Activated CD4-positive, alpha-beta T cell treated with anti-CD3 and anti-CD28 coated beads, Interleukin-2, Interleukin-4, amounts not matched to agents 100 ng/mL and 50 ng/mL, durations not matched to agents 16 hours and 8 hours (primary cell): Measurements from ENCODE around the gene COPG1.
"Not testable (repeated sequence)": the region's sequence is repeated elsewhere in the genome, so short reads cannot be mapped to it uniquely, and the experiment has no call there.

Experiments used
- DNase-seq: peaks from one replicate; pipeline ENCODE4 v3.0.0-alpha.2; 2020; ENCODE audit warnings: low spot score

Gene COPG1

GRCh38 chr3:129245141-129245540 lies 4.3 kb upstream of the COPG1 start:
- no peak for DNase-seq

DNA sequence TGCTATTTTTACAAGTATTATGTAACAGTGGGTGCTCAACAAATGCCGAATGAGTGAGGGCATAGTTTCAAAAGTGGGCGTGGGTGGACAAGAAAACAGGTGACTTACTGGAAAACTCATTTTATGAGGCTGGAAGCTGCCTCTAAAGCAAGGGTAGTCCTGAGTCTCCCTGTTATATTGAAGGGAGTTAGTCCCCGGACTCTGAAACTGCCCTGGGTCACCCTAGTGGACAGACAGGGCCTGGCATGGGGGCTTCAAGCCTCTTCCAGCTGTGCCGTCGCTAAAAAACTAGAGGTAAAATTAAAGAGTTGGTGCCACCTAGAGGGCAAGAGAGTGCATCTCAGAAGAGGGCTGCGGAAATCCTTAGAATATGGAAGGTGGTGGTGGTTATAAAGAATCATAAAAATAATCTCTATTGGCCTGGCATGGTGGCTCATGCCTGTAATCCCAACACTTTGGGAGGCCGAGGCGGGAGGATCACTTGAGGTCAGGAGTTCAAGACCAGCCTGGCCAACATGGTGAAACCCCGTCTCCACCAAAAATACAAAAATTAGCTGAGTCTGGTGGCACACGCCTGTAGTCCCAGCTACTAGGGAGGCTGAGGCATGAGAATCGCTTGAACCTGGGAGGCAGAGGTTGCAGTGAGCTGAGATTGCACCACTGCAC lies 3.6 kb upstream of the COPG1 start:
- peak; percentile 87 for DNase-seq

DNA sequence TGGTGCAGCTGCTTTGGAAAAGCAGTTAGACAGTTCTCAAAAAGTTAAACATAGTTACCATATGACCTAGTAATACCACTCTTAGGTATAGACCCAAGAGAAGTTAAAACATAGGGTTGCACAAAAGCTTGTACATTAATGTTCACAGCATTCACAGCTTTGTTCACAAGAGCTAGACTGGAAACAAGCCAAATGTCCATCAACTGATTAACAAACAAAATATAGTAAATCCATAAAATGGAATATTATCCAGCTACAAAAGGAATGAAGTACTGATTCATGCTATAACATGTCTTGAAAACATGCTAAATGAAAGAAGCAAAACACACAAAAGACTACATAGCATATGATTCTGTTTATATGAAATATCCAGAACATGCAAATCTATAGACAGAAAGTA lies 2.8 kb upstream of the COPG1 start:
- no peak for DNase-seq

GRCh38 chr3:129248286-129248979 lies 973 bp upstream of the COPG1 start:
- no peak for DNase-seq

- no peak for DNase-seq
Observed at GRCh38 chr3:129252748-129253147, 3.3 kb downstream of the COPG1 start.

GRCh38 chr3:129254536-129255230 lies 5.3 kb downstream of the COPG1 start:
- DNase-seq = no peak

GRCh38 chr3:129256270-129256669 lies 6.9 kb downstream of the COPG1 start:
- no peak for DNase-seq

DNA sequence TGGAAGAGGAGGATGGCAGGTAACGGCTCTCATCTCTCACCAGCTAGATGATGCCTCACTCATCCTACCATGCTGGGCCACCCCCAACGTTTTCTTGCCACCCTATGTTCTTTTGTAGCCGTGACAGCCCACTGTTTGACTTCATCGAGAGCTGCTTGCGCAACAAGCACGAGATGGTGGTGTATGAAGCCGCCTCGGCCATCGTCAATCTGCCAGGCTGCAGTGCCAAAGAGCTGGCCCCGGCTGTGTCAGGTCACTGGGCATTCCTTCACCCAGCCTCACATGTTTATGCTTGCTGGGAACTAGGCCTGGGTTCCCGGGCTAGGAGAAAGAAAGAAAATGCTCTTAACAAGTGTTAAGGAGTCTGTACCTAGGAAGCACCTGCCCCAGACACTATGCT lies 8.2 kb downstream of the COPG1 start:
- no peak for DNase-seq

DNA sequence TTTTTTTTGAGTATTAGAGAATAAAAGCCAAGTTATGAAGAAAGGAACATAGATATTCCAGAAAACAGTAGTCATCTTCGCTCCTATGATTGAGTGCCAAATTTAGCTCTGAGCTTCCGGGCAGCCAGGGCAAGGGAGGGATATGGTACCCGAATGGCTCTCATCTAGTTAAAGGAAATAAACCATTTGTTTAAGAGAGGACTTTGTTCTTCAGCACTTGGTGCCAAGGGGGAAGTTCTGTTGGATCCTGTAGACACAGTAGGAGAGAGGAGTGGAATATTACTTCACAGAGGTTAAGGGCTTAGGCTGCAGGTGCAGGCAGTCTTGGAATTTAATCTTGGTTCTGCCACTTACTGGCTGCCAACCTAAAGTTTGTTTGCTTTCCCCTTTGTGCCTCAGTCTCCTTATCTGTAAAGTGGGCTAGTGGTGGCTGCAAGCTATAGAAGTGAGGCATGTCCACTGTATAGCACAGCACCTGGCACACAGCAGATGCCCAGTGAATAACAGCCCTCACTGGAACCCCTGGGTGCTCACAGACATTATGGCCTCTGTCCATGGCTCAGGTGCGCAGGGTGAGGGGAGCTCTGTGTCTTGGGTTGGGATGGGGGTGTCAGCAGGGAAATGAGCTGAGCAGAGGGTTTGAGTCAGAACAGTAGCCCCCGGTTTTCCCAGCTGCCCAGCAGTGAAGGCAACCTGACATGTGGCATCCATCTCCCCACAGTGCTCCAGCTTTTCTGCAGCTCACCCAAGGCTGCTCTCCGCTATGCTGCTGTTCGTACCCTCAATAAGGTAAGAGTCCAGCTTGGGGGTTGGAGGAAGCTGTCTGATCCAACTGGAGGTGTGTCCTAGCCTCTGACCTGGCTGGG lies 10.4 kb downstream of the COPG1 start:
- DNase-seq = no peak

DNA sequence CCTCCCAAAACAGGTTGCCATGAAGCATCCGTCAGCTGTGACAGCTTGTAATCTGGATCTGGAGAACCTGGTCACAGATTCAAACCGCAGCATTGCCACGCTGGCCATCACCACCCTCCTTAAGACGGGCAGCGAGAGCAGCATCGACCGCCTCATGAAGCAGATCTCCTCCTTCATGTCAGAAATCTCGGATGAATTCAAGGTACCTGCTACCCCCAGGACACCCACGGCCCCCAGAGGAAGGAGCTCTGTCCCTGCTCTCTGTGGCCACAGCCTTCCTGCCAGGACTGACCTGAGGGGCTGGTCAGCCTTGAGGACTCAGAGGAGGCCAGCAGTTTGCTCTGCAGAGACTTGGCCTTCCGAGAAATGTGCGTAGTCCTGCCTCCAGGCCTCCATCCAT lies 11.2 kb downstream of the COPG1 start:
- DNase-seq = no peak

DNA sequence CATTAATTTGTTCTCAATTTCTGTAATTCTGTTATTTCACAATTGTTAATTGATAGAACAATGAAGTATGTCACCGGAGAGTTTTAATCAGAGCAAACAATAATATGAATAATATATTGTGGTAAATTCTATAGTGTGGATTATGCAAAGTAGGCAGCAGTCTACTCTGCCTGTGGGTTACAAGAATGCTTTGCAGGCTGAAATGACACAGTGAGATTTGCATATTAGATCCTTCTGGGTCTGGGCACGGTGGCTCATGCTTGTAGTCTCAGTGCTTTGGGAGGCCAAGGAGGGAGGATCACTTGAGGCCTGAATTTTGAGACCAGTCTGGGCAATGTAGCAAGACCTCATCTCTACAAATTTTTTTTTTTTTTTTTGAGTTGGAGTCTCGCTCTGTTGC lies 12.5 kb downstream of the COPG1 start:
- DNase-seq = no peak

GRCh38 chr3:129263161-129263910 lies 13.9 kb downstream of the COPG1 start:
- DNase-seq = no peak

GRCh38 chr3:129264994-129265393 lies 15.6 kb downstream of the COPG1 start:
- not testable (repeated sequence) for DNase-seq

- no peak for DNase-seq
Observed at GRCh38 chr3:129266651-129267050, 17.2 kb downstream of the COPG1 start.

- DNase-seq = no peak
Observed at GRCh38 chr3:129268396-129268795, 19.0 kb downstream of the COPG1 start.

DNA sequence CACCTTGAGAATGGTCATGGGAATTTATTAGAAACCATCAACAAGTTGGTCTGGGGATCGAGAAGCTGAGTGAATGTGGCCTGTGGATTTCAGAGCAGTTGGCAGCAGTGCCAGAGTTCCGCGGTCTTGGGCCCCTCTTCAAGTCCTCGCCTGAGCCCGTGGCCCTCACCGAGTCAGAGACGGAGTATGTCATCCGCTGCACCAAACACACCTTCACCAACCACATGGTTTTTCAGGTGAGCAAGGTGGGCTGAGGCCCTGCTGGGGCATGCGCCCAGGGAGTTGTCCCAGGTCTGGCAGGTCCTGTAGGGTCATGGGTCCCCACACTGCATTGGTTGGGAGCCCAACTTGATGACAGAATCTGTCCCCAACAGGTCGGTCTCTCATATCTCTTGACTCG lies 22.3 kb downstream of the COPG1 start:
- DNase-seq = no peak

DNA sequence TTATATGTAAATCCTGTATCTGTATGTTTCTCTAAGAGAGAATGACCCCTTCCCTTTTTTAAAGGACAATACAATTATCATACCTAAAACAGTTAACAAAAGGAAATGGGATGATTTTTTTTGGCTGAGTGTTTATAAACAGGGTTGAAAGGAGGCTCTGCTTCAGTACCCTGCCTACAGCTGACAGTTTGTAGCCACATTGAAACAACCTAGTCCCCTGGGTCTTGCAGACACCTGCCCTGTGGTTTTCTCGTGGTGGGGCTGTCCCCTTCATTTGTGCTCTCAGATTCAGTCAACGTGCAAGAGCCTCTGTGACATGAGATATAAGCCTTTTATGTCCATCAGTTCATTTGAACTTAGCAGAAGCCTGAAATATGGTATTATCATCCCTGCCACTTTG lies 27.0 kb downstream of the COPG1 start:
- DNase-seq = no peak

- DNase-seq = no peak
Observed at GRCh38 chr3:129277829-129278271, 28.4 kb downstream of the COPG1 start.

GRCh38 chr3:129278439-129278965 lies 29.1 kb downstream of the COPG1 start, which contains the start of gene HMCES:
Gene HMCES (plus strand): TSS chr3:129278870. CDS start chr3:129279733, 863 bp downstream.
- peak; percentile 93 for DNase-seq

DNA sequence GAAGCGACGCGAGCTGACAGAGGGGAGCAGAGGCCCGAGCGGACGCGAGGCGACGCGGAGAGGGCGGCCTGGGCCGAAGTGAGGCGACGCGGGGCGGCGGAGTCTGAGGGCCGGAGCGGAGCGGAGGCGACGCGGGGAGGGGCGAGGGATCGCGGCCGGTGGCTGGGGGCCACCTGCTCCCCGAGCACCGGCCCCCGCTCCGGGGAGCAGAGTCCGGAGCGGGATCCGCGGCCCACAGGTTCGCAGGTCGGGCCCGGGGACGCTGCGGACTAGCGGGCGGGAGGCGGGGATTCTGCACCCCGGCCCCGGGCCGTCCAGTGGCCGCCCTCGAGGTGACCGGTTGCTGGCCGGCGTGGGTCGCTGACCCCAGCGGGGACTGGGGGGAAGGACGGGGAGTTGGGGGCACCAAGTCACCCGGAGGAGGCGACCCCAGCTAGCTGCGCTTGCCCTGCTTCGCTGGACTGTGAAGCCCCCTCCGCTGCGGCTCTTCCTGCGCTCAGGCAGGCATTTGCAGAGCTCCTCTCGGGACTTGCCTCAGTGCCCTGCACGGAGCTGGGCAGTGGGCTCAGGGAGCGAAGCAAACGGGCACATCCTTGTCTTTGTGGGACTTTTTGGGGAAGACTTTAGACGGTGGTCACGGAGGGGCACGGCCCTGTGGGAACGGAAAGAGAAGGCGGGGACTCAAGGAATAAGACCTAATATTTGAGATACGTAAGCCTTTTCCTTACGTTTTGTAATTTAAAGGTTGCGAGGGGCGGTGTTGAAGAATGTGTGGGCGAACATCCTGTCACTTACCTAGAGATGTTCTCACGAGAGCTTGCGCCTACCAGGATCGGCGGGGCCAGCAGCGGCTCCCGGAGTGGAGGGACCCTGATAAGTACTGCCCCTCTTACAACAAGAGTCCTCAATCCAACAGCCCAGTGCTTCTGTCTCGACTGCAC lies 29.8 kb downstream of the COPG1 start:
- peak; percentile 61 for DNase-seq
